ENCODE results near the gene CDKL4.

DNA sequence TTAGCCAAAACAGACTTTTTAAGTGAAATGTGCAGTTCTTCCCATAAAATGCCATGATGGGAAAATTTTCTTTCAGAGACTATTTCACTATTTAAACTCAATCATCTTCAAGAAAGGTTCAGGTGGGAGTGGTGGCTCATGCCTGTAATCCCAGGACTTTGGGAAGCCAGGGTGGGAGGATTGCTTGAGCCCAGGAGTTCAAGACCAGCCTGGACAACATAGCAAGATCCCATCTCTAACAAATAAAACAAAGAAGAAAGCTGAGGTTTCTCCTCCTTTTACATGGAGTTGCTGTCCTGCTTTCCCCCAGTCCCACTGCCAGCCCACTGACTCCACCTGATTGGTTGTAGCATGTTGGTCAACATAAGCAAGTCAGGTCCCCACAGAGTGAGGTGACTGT, 97.1 kb downstream of the CDKL4 start:
- TF ChIP-seq, protein P1, sequence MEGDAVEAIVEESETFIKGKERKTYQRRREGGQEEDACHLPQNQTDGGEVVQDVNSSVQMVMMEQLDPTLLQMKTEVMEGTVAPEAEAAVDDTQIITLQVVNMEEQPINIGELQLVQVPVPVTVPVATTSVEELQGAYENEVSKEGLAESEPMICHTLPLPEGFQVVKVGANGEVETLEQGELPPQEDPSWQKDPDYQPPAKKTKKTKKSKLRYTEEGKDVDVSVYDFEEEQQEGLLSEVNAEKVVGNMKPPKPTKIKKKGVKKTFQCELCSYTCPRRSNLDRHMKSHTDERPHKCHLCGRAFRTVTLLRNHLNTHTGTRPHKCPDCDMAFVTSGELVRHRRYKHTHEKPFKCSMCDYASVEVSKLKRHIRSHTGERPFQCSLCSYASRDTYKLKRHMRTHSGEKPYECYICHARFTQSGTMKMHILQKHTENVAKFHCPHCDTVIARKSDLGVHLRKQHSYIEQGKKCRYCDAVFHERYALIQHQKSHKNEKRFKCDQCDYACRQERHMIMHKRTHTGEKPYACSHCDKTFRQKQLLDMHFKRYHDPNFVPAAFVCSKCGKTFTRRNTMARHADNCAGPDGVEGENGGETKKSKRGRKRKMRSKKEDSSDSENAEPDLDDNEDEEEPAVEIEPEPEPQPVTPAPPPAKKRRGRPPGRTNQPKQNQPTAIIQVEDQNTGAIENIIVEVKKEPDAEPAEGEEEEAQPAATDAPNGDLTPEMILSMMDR (IDR thresholded peaks at IDR 0.05): no peak
- TF ChIP-seq POLR2A (IDR thresholded peaks at IDR 0.05): no peak
